NCI-H82 treated with DMSO at 0.1 percent for 48 hours (cell line): ENCODE measurements around the gene IL5RA.

Experiments used
- DNase-seq: peaks from one replicate; lab custom pipeline; 2025; ENCODE audit not compliant: unreplicated experiment; lab: John Stamatoyannopoulos, UW

Gene IL5RA

DNA sequence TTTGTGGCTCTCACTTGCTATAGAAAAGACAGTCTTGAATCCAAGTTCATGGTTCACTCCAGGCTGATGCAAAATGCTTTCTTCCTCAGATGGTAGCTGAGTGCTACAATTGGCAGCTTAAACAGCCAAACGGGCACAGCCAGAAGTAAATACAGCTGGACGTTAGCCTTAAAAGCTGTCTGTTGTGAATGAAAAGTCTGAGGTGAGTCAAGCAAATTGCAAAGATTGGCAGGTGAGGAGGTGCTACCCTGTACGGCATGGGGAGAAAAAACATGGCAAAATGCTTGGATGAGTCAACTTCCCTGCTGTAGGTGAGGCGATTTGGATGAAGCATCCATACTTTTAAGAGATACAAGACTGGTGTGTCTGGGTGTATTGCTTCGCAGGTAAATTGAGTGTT lies 40.5 kb downstream of the IL5RA start:
- DNase-seq, result no peak

DNA sequence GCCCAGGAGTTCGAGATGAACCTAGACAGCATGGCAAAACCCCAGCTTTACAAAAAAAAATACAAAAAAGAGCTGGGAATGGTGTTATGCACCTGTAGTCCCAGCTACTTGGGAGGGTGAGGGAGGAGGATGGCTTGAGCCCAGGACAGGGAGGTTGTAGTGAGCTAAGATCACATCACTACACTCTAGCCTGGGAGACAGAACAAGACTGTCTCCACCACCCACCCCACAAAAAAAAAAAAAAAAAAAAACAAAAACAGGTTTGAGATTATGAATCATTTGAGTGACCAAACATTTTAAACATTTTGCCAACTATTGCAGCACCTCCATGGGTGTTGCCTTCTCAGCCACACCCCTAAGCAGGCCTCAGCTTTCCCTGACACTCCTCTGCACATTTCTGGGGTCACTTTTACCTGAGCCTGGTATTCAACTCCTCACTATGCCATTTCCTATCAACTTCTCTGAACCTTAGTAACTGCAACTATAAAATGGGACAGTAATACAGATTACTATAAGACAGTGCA lies 41.8 kb downstream of the IL5RA start:
- no peak for DNase-seq

DNA sequence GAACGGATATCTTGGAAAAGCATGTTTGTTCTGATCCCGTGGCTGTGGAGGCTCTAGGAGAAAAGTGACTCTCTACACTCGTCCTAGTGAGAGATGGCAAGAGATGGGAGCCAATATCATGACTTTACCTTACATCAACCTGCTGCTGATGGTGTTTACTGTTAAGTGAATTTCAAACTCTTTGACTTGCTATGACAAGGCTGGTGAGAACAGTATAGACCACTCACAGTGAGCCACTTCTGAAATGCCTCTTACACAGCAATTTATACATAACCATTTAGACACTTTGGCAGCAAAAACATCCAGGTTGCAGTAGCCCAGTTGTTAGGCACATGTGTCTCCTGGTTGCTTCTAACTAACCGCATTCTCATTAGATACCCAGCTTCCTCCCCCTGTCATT lies 43.3 kb downstream of the IL5RA start:
- DNase-seq, result no peak

DNA sequence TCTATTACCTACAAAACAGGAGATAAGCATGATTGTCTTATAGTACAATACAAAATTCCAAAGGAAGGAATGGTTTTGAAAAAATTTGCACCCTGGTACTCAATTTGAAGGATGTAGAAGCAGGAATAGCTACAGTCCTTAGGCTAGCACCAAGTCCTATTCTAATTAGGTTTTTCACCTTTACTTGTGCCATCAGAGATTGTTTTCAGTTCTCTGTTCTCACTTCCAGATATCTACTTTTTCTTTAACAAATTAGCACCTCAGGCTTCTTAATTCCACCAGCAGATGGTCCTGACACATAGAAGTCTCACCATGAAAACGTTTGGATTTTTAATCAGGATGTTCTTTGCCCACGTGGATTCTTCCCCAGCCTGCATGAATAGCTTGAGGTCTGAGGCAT lies 43.8 kb downstream of the IL5RA start:
- no peak for DNase-seq

DNA sequence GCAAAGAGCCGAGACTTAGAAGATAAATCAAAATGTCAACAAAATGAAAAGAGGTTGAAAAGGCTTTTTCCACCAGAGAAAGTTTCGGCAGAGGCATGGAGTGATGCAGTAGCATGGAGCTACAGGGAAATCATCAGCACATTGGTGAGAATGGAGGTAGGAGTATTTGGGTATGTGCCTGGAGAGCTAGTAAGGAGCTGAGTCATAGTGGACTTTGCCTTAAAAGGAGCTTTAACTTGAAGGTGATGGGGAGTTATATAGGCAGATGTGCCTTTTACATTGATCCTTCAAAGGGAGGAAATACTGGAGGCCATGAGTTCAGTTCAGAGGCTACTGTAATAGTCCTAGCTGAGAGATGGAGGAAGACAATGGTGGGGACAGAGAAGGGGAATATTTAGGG lies 44.3 kb downstream of the IL5RA start:
- DNase-seq, result no peak

DNA sequence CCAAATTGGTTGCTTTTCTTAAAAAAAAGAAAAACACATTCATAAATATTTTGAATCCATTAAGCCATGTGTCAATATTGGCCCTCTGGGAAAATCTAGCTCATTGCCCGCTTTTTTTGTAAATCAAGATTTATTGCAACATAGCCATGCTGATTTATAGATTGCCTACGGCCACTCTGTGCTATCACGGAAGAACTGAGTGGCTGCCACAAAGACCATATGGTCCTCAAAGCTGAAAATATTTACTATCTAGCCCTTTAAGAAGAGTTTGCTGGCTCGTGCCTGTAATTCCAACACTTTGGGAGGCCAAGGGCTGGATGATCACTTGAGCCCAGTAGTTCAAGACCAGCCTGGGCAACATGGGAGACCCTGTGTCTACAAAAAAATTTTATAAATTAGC lies 45.9 kb downstream of the IL5RA start:
- DNase-seq, result no peak

DNA sequence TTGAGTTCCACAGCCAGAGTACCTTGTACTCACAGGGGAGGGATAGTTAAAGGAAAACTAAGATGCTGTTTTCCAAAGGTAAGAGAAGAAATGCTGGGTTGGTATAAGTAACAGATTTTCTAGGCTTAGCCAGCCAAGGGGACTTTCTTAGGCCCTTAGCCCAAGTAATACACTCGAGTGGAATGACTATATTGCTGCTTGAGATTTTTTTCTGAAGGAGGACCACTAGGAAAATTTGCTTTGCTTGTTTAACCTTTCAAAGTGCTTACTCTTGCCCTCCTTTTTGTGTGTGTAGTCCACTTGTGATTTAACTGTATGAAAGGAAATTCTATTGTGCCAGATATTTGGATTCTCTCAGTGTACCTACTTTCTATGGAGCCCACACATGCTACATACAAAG lies 50.5 kb downstream of the IL5RA start:
- no peak for DNase-seq

DNA sequence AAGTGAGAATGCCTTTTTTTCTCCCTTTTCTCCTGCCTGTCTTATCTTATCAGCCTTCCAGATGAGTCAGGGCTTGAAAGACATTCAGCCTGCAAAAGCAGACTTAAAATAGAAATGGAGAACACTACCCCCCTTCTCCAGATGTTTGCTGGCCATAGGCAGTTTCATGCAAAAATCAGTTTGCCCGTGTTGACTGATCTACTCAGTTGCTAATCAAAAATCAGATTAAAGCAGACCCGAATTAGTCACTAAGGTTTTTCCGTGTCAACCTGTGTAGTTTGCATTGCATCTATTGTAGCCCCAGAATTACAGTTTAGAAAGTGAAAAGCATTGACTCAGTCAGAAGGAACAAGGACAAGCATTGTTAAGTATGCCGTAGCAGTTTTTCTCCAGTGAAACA lies 56.2 kb downstream of the IL5RA start:
- no peak for DNase-seq

DNA sequence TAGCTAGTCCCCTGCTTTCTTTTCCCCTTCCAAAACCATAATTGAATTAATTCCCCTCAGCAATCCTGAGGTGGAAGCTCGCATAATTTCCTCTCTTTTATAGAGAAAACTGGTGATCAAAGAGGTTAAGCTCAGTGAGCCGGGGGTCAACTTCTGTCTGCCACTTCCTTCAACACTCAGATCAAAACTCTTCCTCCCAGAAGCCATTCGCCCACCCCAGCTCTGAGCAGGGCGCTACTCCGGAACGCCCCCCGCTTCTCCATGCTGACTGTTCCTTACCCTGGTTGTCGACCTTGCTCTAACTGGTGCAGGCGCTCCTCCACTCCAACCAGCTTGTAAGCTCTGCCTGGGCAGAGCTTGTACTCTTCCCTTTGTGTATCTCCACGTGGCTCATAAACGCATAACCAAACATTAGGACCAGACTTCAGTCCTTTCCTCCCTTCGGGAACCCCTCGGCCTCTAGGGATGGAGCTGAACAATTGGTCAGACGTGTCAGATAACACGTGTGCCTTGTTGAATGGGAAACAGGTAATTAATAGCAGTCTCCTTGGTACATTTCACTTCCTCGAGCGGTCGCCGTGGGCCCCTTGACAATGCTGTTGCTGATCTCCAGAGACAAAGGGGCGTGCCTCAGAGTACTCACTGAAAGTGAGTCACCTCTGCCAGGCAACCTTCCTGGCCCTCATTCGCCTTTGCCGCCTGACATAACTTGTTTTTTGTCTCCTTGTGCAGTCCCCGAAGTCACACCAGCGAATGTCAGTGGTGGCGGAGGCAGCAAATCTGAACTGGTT lies 71.8 kb downstream of the IL5RA start:
- no peak for DNase-seq

DNA sequence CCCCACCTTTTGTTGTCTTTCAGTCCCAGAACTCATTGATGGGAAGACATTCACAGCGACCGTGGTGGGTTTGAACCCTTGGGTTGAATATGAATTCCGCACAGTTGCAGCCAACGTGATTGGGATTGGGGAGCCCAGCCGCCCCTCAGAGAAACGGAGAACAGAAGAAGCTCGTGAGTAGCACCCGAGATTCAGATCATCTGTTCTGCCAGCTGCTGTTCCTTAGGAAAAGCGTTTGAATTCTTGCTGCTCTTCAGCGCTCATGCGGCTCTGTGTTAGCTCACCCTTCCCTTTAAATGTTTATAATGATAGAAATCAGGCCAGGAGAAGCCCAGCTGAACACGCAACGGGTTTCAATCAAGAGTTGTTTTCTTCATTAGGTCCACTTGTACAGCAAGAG lies 73.0 kb downstream of the IL5RA start:
- DNase-seq, result no peak

DNA sequence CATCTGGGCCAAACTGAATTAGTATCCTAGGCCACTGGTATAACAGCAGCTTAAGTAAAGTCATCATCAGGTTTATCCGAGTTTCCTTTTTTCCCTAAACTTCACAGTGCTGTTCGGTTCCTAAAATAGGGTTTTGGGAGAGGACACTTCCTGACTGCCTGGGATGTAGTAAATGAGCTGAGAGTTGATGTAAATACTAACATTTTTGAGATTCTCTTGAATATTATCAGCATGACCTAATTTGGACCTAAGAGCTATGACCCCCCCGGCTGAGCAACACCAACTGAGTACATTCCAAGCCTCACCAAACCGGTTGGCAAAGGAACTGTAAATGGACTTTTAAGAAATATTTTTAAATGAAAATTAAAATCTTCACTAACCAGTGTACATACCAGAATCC lies 78.8 kb downstream of the IL5RA start:
- DNase-seq, result no peak

DNA sequence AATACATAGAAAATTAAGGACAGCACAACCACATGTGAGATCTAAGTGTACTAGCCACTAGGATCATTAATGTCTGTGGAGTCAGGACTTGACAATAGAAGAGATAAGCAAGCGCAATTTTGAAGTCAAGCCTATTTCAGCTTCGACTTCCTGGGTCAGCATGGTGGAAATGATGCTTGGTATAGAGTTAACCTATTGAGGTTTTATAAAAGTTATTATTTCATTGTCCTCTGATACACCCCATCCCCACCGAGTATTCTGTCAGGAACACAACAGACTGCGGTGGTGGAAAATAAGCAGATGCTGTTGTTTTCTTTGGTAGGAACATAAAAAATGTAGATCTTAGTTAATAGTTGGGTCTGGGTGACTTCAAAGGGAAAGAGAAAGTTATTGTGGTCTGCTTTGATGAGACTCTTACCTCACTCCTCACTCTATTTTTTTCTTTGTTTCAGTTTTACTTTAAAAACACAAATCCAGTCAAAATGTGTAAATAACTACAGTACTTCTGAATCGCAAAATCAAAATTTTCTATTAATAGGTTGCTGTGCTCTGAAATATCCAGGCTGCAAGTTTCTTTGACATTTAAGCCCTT lies 82.1 kb downstream of the IL5RA start:
- DNase-seq, result no peak

DNA sequence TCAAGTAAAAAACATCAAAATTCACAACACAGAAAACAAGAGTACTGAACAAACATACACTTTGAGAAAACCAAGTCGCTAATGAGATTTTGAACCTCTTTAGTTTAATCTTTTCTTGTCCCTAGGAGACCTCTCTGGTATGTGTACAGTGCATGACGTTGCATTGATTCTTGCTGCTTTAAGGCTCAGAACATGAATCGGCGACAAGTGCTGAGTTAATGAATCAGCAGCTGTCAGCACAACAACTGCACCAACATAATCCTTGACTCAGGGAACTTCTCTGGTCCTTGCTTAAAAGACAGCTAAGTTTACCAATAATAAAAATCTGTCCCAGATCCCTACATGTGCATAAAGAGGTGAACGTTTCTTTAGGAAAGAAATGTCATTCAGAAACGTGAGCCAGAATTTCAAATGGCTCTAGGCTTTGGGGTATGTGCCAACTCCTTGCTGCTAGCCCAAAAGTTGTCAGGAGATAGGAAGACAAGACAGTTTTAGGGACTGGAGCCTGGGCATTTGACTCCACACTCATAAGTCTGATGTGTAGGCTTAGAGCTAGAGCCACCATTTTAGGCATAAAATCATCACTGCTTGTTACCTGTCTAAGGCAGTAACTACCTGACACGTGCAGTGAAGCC lies 86.9 kb downstream of the IL5RA start:
- peak; percentile 71 for DNase-seq

DNA sequence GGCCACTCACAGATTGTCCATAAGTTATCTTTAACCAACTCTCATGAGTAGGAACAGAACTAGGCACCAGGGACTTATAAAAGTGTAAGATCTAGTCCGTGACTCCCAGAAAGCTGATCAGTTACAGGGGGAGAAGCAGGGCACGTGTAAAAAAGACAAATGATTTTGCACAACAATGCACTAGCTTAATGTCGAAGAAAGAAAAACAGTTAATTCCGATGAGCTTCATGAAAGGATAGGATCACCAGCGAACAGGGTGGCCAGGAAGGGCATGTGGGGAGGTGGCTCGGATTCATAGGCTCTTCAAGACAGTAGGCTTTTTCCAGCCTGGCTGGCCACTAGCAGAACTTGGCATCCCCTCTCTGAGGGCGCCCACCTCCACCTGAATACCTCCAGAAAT lies 90.0 kb downstream of the IL5RA start:
- no peak for DNase-seq
